Measurements from ENCODE around the gene GTPBP2.
"Not testable (repeated sequence)": the region's sequence is repeated elsewhere in the genome, so short reads cannot be mapped to it uniquely, and the experiment has no call there.

- TF ChIP-seq ZNF639 (CRISPR knock-in tag; conservative IDR thresholded peaks at IDR 0.05); CTCF (CRISPR knock-in tag; IDR thresholded peaks at IDR 0.05); RAD21 (CRISPR knock-in tag; IDR thresholded peaks at IDR 0.05); BRD4 (CRISPR knock-in tag; IDR thresholded peaks at IDR 0.05); NBN (conservative IDR thresholded peaks at IDR 0.05); SIX4 (CRISPR knock-in tag; IDR thresholded peaks at IDR 0.05); FOXK2 (IDR thresholded peaks at IDR 0.05); EZH2 (conservative IDR thresholded peaks at IDR 0.05; ENCODE audit: low read depth, low read length); MEIS1 (CRISPR knock-in tag; IDR thresholded peaks at IDR 0.05; ENCODE audit: borderline replicate concordance); SETDB1 (CRISPR knock-in tag; IDR thresholded peaks at IDR 0.05; ENCODE audit: borderline replicate concordance): not testable (repeated sequence)
Observed at GRCh38 chr6:43589564-43589963, 39.5 kb downstream of the GTPBP2 start.
